H9 (cell line): Measurements from ENCODE around the gene DDOST. TPM values are rescaled to one million over a fixed set of nuclear protein-coding genes. Genes with fewer than 3 reads are reported as not detected.

Source experiments
- DNase-seq: peaks from one replicate; pipeline ENCODE4 v3.0.0-alpha.2; 2017
- H2AFZ ChIP-seq: one replicate; pipeline ENCODE4 v1.6.1; 2013; ENCODE audit warnings: mild to moderate bottlenecking, low read length, control low read depth, moderate library complexity
- H2AK5ac ChIP-seq: 2 replicates; pipeline ENCODE4 v1.6.1; 2013; ENCODE audit warnings: low read length, control low read depth, mixed read lengths; ENCODE audit not compliant: insufficient read length
- H2BK120ac ChIP-seq: one replicate; pipeline ENCODE4 v1.6.1; 2013; ENCODE audit warnings: low read depth, mild to moderate bottlenecking, low read length, control low read depth, inconsistent platforms; ENCODE audit not compliant: poor library complexity, severe bottlenecking
- H2BK12ac ChIP-seq: 2 replicates; pipeline ENCODE4 v1.6.1; 2013; ENCODE audit warnings: low read length, control low read depth, mixed read lengths, low read depth; ENCODE audit not compliant: insufficient read length
- H2BK15ac ChIP-seq: 2 replicates; pipeline ENCODE4 v1.6.1; 2013; ENCODE audit warnings: low read depth, low read length, control low read depth
- H2BK20ac ChIP-seq: one replicate; pipeline ENCODE4 v1.6.1; 2013; ENCODE audit warnings: low read depth, mild to moderate bottlenecking, low read length, control low read depth, inconsistent platforms; ENCODE audit not compliant: poor library complexity, severe bottlenecking
- H2BK5ac ChIP-seq: 2 replicates; pipeline ENCODE4 v1.6.1; 2013; ENCODE audit warnings: low read length, control low read depth, mixed read lengths; ENCODE audit not compliant: insufficient read length
- H3K14ac ChIP-seq: 2 replicates; pipeline ENCODE4 v1.6.1; 2013; ENCODE audit warnings: low read length, control low read depth; ENCODE audit not compliant: insufficient read depth
- H3K18ac ChIP-seq: 2 replicates; pipeline ENCODE4 v1.6.1; 2013; ENCODE audit warnings: low read depth, mild to moderate bottlenecking, mixed read lengths, low read length, control low read depth; ENCODE audit not compliant: insufficient read length
- H3K23ac ChIP-seq: 2 replicates; pipeline ENCODE4 v1.6.1; 2013; ENCODE audit warnings: low read length, control low read depth, mixed read lengths, low read depth; ENCODE audit not compliant: insufficient read length
- H3K23me2 ChIP-seq: 2 replicates; pipeline ENCODE4 v1.6.1; 2013; ENCODE audit warnings: low read depth, mild to moderate bottlenecking, mixed read lengths, low read length, control low read depth; ENCODE audit not compliant: insufficient read length, poor library complexity, severe bottlenecking
- H3K27ac ChIP-seq: 2 replicates; pipeline ENCODE4 v1.5.1; 2013; ENCODE audit warnings: low read length, control low read depth, mixed read lengths, low read depth; ENCODE audit not compliant: insufficient read length
- H3K27me3 ChIP-seq: 2 replicates; pipeline ENCODE4 v1.6.1; 2013; ENCODE audit warnings: low read length, control low read depth, inconsistent platforms; ENCODE audit not compliant: insufficient read depth
- H3K4ac ChIP-seq: 2 replicates; pipeline ENCODE4 v1.6.1; 2013; ENCODE audit warnings: low read depth, mild to moderate bottlenecking, control low read depth, inconsistent platforms, low read length, moderate library complexity
- H3K4me1 ChIP-seq: 2 replicates; pipeline ENCODE4 v1.6.1; 2013; ENCODE audit warnings: low read length, control low read depth, inconsistent platforms; ENCODE audit not compliant: insufficient read depth
- H3K4me2 ChIP-seq: 2 replicates; pipeline ENCODE4 v1.6.1; 2013; ENCODE audit warnings: low read length, control low read depth, mixed read lengths; ENCODE audit not compliant: insufficient read length, insufficient read depth
- H3K56ac ChIP-seq: 2 replicates; pipeline ENCODE4 v1.6.1; 2013; ENCODE audit warnings: low read depth, mild to moderate bottlenecking, mixed read lengths, low read length, control low read depth; ENCODE audit not compliant: insufficient read length
- H3K79me1 ChIP-seq: 2 replicates; pipeline ENCODE4 v1.6.1; 2013; ENCODE audit warnings: low read depth, mild to moderate bottlenecking, moderate library complexity, low read length, control low read depth, inconsistent platforms; ENCODE audit not compliant: insufficient read depth, poor library complexity, severe bottlenecking
- H3K79me2 ChIP-seq: 2 replicates; pipeline ENCODE4 v1.6.1; 2013; ENCODE audit warnings: low read length, control low read depth, inconsistent platforms; ENCODE audit not compliant: insufficient read depth
- H3K9ac ChIP-seq: 2 replicates; pipeline ENCODE4 v1.6.1; 2013; ENCODE audit warnings: low read length, control low read depth, mixed read lengths; ENCODE audit not compliant: insufficient read length; ENCODE audit errors: extremely low read depth
- H3K9me3 ChIP-seq: one replicate; pipeline ENCODE4 v1.6.1; 2013; ENCODE audit warnings: low read depth, low read length, inconsistent platforms; ENCODE audit not compliant: control insufficient read depth
- H3T11ph ChIP-seq: one replicate; pipeline ENCODE4 v1.6.1; 2013; ENCODE audit warnings: mild to moderate bottlenecking, low read length, control low read depth, inconsistent platforms
- H4K20me1 ChIP-seq: one replicate; pipeline ENCODE4 v1.6.1; 2013; ENCODE audit not compliant: control insufficient read depth, insufficient read length, insufficient read depth
- H4K5ac ChIP-seq: 2 replicates; pipeline ENCODE4 v1.6.1; 2013; ENCODE audit warnings: low read depth, mild to moderate bottlenecking, mixed read lengths, low read length, control low read depth; ENCODE audit not compliant: insufficient read length
- H4K8ac ChIP-seq: replicated peaks from 2 replicates; pipeline ENCODE4 v1.6.1; 2013; ENCODE audit warnings: low read length, control low read depth, mixed read lengths, low read depth; ENCODE audit not compliant: insufficient read length
- H4K91ac ChIP-seq: 2 replicates; pipeline ENCODE4 v1.6.1; 2013; ENCODE audit warnings: low read depth, mild to moderate bottlenecking, moderate library complexity, mixed read lengths, low read length, control low read depth; ENCODE audit not compliant: insufficient read length
- H3K27ac Mint-ChIP-seq, 3 experiments: 2 replicates in 2 of 3; 3 replicates in 1 of 3; pipeline ENCODE4 v1.8.0; 2020 to 2021; ENCODE audit warnings: mixed read lengths in 3 of 3, mild to moderate bottlenecking in 1 of 3, moderate library complexity in 1 of 3
- H3K27me3 Mint-ChIP-seq: 2 replicates; pipeline ENCODE4 v1.8.0; 2021; ENCODE audit warnings: low read depth, mild to moderate bottlenecking, moderate library complexity, mixed read lengths
- H3K36me3 Mint-ChIP-seq, 3 experiments: 2 replicates in 2 of 3; 3 replicates in 1 of 3; pipeline ENCODE4 v1.8.0; 2020 to 2021; ENCODE audit warnings: low read depth in 3 of 3, mixed read lengths in 3 of 3; ENCODE audit not compliant: insufficient read depth in 1 of 3
- H3K4me1 Mint-ChIP-seq, 2 experiments: 2 replicates each; pipeline ENCODE4 v1.8.0; 2020; ENCODE audit warnings: mixed read lengths in 2 of 2
- H3K4me3 Mint-ChIP-seq, 2 experiments: 2 replicates in 1 of 2; 3 replicates in 1 of 2; pipeline ENCODE4 v1.8.0; 2020 to 2021; ENCODE audit warnings: mild to moderate bottlenecking in 2 of 2, mixed read lengths in 2 of 2, moderate library complexity in 1 of 2
- H3K9me3 Mint-ChIP-seq, 2 experiments: 2 replicates in 1 of 2; 3 replicates in 1 of 2; pipeline ENCODE4 v1.8.0; 2020; ENCODE audit warnings: mild to moderate bottlenecking in 2 of 2, mixed read lengths in 2 of 2, moderate library complexity in 1 of 2
- WGBS: extraction: QIAGEN DNeasy Blood & Tissue Kit; methylation state at CpG from one replicate; pipeline ENCODE4 v1.1.7; 2013; ENCODE audit warnings: missing lambda C conversion rate, low lambda C conversion rate, mixed read lengths; ENCODE audit not compliant: insufficient read length; ENCODE audit errors: extremely low coverage; 5-methylcytosine and 5-hydroxymethylcytosine counted together
- total RNA-seq: library from RNA; stranded (reverse); gene quantifications from 2 replicates; pipeline ENCODE4 v1.2.1, GENCODE V29; 2021
- TF ChIP-seq, protein P1 (sequence below): fragments of 200-600 bp; sonication (generic); conservative IDR thresholded peaks from 3 replicates; pipeline ENCODE4 v1.8.0; 2021; ENCODE audit warnings: antibody characterized with exemption, mild to moderate bottlenecking

Gene DDOST
- total RNA-seq, 1 experiment from 2014 or later: 255 TPM

DNA sequence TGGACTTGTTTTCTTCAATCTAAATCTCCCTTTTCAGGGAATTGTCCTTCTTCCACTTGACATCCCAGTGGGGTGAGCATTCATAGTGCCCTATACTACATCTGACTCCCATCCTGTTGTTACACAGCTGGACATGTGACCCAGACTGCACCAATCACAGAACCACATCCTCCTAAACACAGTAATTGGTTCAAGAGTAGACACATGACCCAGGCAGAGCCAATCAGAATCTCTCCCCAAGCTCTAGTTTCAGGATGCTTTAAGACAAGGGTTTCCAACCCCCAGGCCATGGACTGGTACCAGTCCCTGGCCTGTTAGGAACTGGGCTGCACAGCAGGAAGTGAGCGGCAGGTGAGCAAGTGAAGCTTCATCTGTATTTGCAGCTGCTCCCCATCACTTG lies 5.6 kb upstream of the DDOST start:
- H3K23ac ChIP-seq: no peak overlapping the region
- no peak overlapping the region for H4K5ac ChIP-seq
- H3K36me3 Mint-ChIP-seq: peaks cover 2 to 8% (median 4%) of the 10 kb centered on the region in 3 experiments; a peak in 4 of 7 replicates
- H3K9me3 Mint-ChIP-seq: peaks cover 0 to 2% of the 10 kb centered on the region in 2 experiments; a peak in 1 of 5 replicates
- no peak overlapping the region for H4K91ac ChIP-seq
- H4K8ac ChIP-seq: no peak overlapping the region
- no peaks in the 10 kb centered on the region for H3K79me1 ChIP-seq
- no peak overlapping the region for H3K56ac ChIP-seq
- no peak overlapping the region for H2AFZ ChIP-seq
- no peak for DNase-seq
- H2BK15ac ChIP-seq: no peak overlapping the region
- H3K18ac ChIP-seq: no peak overlapping the region
- peaks cover 2% of the 10 kb centered on the region; the same call in 1 of the 2 replicates for H3K4me1 ChIP-seq
- H3K27ac Mint-ChIP-seq: no peak overlapping the region
- H4K20me1 ChIP-seq: no peaks in the 10 kb centered on the region
- no peak overlapping the region for H3K14ac ChIP-seq
- H3K4me3 Mint-ChIP-seq: no peak overlapping the region
- H3K23me2 ChIP-seq: no peaks in the 10 kb centered on the region
- no peak overlapping the region for H2BK12ac ChIP-seq
- H3K4me1 Mint-ChIP-seq: peaks cover 9 to 10% of the 10 kb centered on the region in 2 experiments
- no peaks in the 10 kb centered on the region for H3K79me2 ChIP-seq
- no peaks in the 10 kb centered on the region for H3K9me3 ChIP-seq
- no peak overlapping the region for H2BK20ac ChIP-seq
- TF ChIP-seq, protein P1, sequence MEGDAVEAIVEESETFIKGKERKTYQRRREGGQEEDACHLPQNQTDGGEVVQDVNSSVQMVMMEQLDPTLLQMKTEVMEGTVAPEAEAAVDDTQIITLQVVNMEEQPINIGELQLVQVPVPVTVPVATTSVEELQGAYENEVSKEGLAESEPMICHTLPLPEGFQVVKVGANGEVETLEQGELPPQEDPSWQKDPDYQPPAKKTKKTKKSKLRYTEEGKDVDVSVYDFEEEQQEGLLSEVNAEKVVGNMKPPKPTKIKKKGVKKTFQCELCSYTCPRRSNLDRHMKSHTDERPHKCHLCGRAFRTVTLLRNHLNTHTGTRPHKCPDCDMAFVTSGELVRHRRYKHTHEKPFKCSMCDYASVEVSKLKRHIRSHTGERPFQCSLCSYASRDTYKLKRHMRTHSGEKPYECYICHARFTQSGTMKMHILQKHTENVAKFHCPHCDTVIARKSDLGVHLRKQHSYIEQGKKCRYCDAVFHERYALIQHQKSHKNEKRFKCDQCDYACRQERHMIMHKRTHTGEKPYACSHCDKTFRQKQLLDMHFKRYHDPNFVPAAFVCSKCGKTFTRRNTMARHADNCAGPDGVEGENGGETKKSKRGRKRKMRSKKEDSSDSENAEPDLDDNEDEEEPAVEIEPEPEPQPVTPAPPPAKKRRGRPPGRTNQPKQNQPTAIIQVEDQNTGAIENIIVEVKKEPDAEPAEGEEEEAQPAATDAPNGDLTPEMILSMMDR: no peak
- no peak overlapping the region for H3K27ac ChIP-seq
- no peak overlapping the region for H3T11ph ChIP-seq
- H2BK120ac ChIP-seq: no peak overlapping the region
- no peak overlapping the region for H3K9ac ChIP-seq
- WGBS: no CpG with 5 or more reads among the region's 1 CpG
- no peaks in the 10 kb centered on the region for H3K27me3 ChIP-seq
- H3K27me3 Mint-ChIP-seq: no peaks in the 10 kb centered on the region
- H2BK5ac ChIP-seq: no peak overlapping the region
- no peak overlapping the region for H3K4ac ChIP-seq
- H3K4me2 ChIP-seq: no peak overlapping the region
- H2AK5ac ChIP-seq: no peak overlapping the region
